ENCODE data around the gene MARCOL.
"Not testable (repeated sequence)": the region's sequence is repeated elsewhere in the genome, so short reads cannot be mapped to it uniquely, and the experiment has no call there.

- TF ChIP-seq CTCF (IDR thresholded peaks at IDR 0.05); MAX (IDR thresholded peaks at IDR 0.05; ENCODE audit: low read depth); FOXM1 (IDR thresholded peaks at IDR 0.05; ENCODE audit: low read depth); TEAD4 (IDR thresholded peaks at IDR 0.05; ENCODE audit: borderline replicate concordance, insufficient read depth); CHD2 (IDR thresholded peaks at IDR 0.05; ENCODE audit: low read length, partially characterized antibody); POLR2AphosphoS5 (IDR thresholded peaks at IDR 0.05; ENCODE audit: low read depth, low read length); RAD21 (IDR thresholded peaks at IDR 0.05; ENCODE audit: low read length); EP300 (IDR thresholded peaks at IDR 0.05; ENCODE audit: borderline replicate concordance in 1 of 2, low read depth in 1 of 2, low read length in 1 of 2); MEF2A (IDR thresholded peaks at IDR 0.05; ENCODE audit: borderline replicate concordance, low read depth); USF1 (IDR thresholded peaks at IDR 0.05; ENCODE audit: borderline replicate concordance, low read depth); NFIC (IDR thresholded peaks at IDR 0.05; ENCODE audit: borderline replicate concordance): not testable (repeated sequence)
Measured at GRCh38 chr5:148280893-148281292, 42.6 kb downstream of the MARCOL start.
